Right lobe of liver (tissue), 4 donors: ENCODE data around the gene IL1RAPL1.

Experiments
- POLR2A ChIP-seq: fragments of 450-650 bp; IDR thresholded peaks from one replicate; pipeline ENCODE4 v1.6.1; 2017; ENCODE audit warnings: antibody characterized with exemption, mild to moderate bottlenecking
- TF ChIP-seq, protein P1 (sequence below), 4 donors: fragments of 200-600 bp in 3 of 4; fragments of 450-650 bp in 1 of 4; IDR thresholded peaks; one replicate each; pipeline versions ENCODE4 v1.5.1 to v1.8.0; 2016 to 2022; ENCODE audit warnings: antibody characterized with exemption in 4 of 4, mild to moderate bottlenecking in 2 of 4
- donor health status: DM: no; HTN: no; CAD: no.
- donor health status: DM: no; HTN: no; CAD: no.
- donor health status: DM: no; HTN: yes; CAD: no.

DNA sequence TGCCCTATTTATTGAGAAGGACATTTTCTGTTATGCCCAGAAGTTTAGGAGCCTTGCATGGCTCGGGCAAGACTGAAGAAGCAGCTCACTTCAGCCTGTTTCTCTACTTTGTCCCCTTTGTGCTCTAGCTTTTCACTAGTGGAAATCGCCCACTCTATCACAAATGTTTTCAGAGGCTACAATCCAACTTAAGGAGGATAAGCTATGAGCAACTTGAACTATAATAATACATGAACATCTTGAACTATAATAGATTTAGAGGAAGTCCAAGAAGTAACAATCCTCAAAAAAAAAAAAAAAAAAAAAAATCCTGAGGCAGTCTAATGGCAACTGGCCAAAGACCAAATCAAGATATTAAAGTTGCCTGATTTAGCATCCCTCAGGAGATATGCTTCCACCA, 452.3 kb downstream of the IL1RAPL1 start:
- no peak for TF ChIP-seq POLR2A
- TF ChIP-seq, protein P1, sequence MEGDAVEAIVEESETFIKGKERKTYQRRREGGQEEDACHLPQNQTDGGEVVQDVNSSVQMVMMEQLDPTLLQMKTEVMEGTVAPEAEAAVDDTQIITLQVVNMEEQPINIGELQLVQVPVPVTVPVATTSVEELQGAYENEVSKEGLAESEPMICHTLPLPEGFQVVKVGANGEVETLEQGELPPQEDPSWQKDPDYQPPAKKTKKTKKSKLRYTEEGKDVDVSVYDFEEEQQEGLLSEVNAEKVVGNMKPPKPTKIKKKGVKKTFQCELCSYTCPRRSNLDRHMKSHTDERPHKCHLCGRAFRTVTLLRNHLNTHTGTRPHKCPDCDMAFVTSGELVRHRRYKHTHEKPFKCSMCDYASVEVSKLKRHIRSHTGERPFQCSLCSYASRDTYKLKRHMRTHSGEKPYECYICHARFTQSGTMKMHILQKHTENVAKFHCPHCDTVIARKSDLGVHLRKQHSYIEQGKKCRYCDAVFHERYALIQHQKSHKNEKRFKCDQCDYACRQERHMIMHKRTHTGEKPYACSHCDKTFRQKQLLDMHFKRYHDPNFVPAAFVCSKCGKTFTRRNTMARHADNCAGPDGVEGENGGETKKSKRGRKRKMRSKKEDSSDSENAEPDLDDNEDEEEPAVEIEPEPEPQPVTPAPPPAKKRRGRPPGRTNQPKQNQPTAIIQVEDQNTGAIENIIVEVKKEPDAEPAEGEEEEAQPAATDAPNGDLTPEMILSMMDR (IDR thresholded peaks at IDR 0.05): no peak
